Fibroblast of lung (primary cell): ENCODE data around the gene ATP6V0C. TPM values are rescaled to one million over a fixed set of nuclear protein-coding genes. Genes with fewer than 3 reads are reported as not detected.

Experiments
- DNase-seq, 2 donors: peaks; one replicate each; pipeline versions ENCODE4 v3.0.0 to v3.0.0-alpha.2; 2010; ENCODE audit warnings: low read depth in 2 of 2
- H2AFZ ChIP-seq: 2 replicates; pipeline ENCODE4 v1.5.1; 2012; ENCODE audit warnings: low read length, control low read depth, inconsistent platforms
- H3K27ac ChIP-seq: 2 replicates; pipeline ENCODE4 v1.5.1; 2011; ENCODE audit warnings: low read length, control low read depth; ENCODE audit not compliant: insufficient read depth
- H3K27me3 ChIP-seq: 2 replicates; pipeline ENCODE4 v1.5.1; 2011; ENCODE audit warnings: mild to moderate bottlenecking, low read length; ENCODE audit not compliant: control insufficient read depth, insufficient read depth
- H3K36me3 ChIP-seq: 2 replicates; pipeline ENCODE4 v1.5.1; 2011; ENCODE audit warnings: low read length; ENCODE audit not compliant: control insufficient read depth, insufficient read depth
- H3K4me1 ChIP-seq: 2 replicates; pipeline ENCODE4 v1.5.1; 2011; ENCODE audit warnings: low read length; ENCODE audit not compliant: control insufficient read depth, insufficient read depth; ENCODE audit errors: extremely low read depth
- H3K4me2 ChIP-seq: 2 replicates; pipeline ENCODE4 v1.5.1; 2011; ENCODE audit warnings: low read length, control low read depth; ENCODE audit not compliant: insufficient read depth; ENCODE audit errors: extremely low read depth
- H3K4me3 ChIP-seq, 4 experiments: fragments of 200-600 bp in 1 of 4; sonication (generic) in 1 of 4; replicated peaks in 1 of 4; 2 replicates each; pipeline ENCODE4 v1.5.1; 2011 to 2016; ENCODE audit warnings: low read length in 4 of 4, low read depth in 3 of 4, mild to moderate bottlenecking in 3 of 4, control low read depth in 2 of 4, inconsistent platforms in 1 of 4, mixed read lengths in 1 of 4; ENCODE audit not compliant: insufficient read depth in 1 of 4; ENCODE audit errors: control extremely low read depth in 1 of 4
- H3K79me2 ChIP-seq: 2 replicates; pipeline ENCODE4 v1.5.1; 2012; ENCODE audit warnings: mild to moderate bottlenecking, low read length, inconsistent platforms; ENCODE audit not compliant: control insufficient read depth, insufficient read depth
- H3K9ac ChIP-seq: 2 replicates; pipeline ENCODE4 v1.5.1; 2011; ENCODE audit warnings: mild to moderate bottlenecking, low read length, control low read depth; ENCODE audit not compliant: insufficient read depth
- H3K9me3 ChIP-seq: 2 replicates; pipeline ENCODE4 v1.5.1; 2012; ENCODE audit warnings: low read depth, low read length; ENCODE audit not compliant: control insufficient read depth, insufficient read depth
- H4K20me1 ChIP-seq: 2 replicates; pipeline ENCODE4 v1.5.1; 2011; ENCODE audit warnings: low read length; ENCODE audit not compliant: control insufficient read depth, insufficient read depth; ENCODE audit errors: extremely low read depth
- EZH2 ChIP-seq: IDR thresholded peaks from 2 replicates; pipeline ENCODE4 v1.5.1; 2012; ENCODE audit warnings: low read length, control low read depth, mild to moderate bottlenecking; ENCODE audit errors: missing control alignments
- polyA plus RNA-seq, 2 donors: library from polyadenylated mRNA; depleted of rRNA in 1 of 2; stranded (reverse) in 1 of 2; unstranded in 1 of 2; fragments of >200 nt; gene quantifications; 2 replicates each; pipeline ENCODE4 v1.2.1, GENCODE V29; 2011 to 2012; ENCODE audit warnings: missing spikeins in 1 of 2
- total RNA-seq: library from RNA; depleted of rRNA; stranded (reverse); fragments of >200 nt; gene quantifications from 2 replicates; pipeline ENCODE4 v1.2.1, GENCODE V29; 2014
- TF ChIP-seq, protein P1 (sequence below), 2 donors: IDR thresholded peaks in 1 of 2; conservative IDR thresholded peaks in 1 of 2; 1 replicate in 1 of 2; 2 replicates in 1 of 2; pipeline ENCODE4 v1.5.1; 2011 to 2012; ENCODE audit warnings: low read length in 2 of 2, control low read depth in 1 of 2, inconsistent platforms in 1 of 2, low read depth in 1 of 2, mild to moderate bottlenecking in 1 of 2

The ATP6V0C gene
- total and polyA plus RNA-seq, 2 donors (not counting 1 experiment from before 2014, with no cell fraction given) = 11.2 to 43.0 TPM

DNA sequence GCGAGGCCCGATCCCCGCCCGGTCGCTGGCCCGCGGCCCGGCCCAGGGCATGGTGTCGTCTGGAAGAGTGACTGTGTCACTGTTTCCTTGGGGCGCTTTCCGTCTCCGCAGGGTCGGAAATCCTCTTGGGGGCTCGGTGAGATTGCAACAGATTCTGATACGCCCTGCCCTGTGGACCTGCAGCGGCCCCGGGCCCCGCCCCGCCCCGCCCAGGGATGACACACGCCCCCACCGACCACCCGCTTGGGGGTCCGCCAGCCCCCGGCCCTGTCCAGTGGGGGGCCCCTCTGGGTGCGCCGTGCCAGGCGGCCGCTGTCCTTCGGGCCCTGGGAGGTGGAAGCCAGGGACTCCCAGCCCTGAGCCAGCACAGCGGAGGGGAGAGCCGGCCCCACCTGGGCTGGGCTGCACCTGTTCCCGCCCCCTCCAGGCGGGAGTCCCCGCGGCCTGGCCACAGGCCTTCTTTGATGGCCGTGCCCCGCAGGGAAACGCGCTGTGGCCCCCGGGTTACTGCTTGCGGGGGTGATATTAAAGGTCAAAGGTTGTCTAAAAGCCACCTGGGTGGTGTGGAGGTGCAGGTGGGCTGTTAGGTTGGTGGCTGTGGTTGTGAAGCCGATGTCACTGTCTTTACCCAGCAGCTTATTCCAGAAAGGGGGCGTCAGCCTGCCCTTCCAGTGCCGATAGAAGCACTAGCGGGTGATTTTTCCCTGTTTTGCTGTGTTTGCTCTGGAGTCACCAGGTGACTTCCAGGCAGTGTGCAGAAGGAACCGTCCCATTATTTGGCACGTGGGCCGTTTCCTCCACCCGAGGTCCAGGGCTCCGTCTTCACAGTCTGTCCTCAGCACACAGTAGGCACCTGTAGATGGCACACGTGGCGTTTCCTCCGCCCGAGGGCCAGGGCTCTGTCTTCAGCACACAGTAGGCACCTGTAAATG is 38.1 kb upstream of the ATP6V0C start:
- Histone ChIP-seq H2AFZ (no peak overlapping the region), H3K4me1 (peaks cover 9% of the 10 kb centered on the region), H3K36me3 (no peaks in the 10 kb centered on the region), H3K27me3 (no peaks in the 10 kb centered on the region), H3K27ac (no peak overlapping the region), H3K4me3 (peak overlapping the region; percentile 23 to 72 (median 54)), H4K20me1 (no peaks in the 10 kb centered on the region), H3K79me2 (peaks cover 3% of the 10 kb centered on the region), H3K9ac (peak overlapping the region; percentile 71), H3K4me2 (peak overlapping the region; percentile 71), H3K9me3 (no peaks in the 10 kb centered on the region)
- TF ChIP-seq EZH2 = no peak
- TF ChIP-seq, protein P1, sequence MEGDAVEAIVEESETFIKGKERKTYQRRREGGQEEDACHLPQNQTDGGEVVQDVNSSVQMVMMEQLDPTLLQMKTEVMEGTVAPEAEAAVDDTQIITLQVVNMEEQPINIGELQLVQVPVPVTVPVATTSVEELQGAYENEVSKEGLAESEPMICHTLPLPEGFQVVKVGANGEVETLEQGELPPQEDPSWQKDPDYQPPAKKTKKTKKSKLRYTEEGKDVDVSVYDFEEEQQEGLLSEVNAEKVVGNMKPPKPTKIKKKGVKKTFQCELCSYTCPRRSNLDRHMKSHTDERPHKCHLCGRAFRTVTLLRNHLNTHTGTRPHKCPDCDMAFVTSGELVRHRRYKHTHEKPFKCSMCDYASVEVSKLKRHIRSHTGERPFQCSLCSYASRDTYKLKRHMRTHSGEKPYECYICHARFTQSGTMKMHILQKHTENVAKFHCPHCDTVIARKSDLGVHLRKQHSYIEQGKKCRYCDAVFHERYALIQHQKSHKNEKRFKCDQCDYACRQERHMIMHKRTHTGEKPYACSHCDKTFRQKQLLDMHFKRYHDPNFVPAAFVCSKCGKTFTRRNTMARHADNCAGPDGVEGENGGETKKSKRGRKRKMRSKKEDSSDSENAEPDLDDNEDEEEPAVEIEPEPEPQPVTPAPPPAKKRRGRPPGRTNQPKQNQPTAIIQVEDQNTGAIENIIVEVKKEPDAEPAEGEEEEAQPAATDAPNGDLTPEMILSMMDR (conservative IDR thresholded peaks at IDR 0.05 in 1 of 2, IDR thresholded peaks at IDR 0.05 in 1 of 2; ENCODE audit: low read depth in 1 of 2, low read length in 2 of 2) = no peak
- no peak for DNase-seq

DNA sequence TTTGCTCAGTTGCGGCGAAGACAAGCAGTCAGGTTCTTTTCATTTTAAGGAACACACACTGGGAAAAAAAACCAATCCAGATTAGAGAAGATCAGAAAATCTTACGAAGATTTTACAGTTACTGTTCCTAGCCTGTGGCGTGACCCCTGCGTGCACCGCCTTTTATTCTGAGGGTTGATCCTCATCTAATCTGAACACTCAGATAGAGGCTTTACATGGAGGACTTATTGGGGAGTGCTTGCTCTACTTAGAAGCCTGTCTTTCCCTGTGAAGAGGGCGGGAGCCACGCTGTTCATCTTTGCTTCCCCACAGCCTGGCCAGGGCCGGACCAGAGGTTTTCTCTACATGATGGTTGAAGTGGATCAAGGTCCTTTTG is 37.4 kb upstream of the ATP6V0C start:
- Histone ChIP-seq H2AFZ (no peak overlapping the region), H3K9me3 (no peaks in the 10 kb centered on the region), H3K4me2 (no peak overlapping the region), H3K9ac (no peak overlapping the region), H4K20me1 (no peaks in the 10 kb centered on the region), H3K79me2 (peaks cover 3% of the 10 kb centered on the region), H3K27me3 (no peaks in the 10 kb centered on the region), H3K36me3 (no peaks in the 10 kb centered on the region), H3K4me3 (no peak overlapping the region), H3K27ac (no peak overlapping the region), H3K4me1 (peaks cover 7% of the 10 kb centered on the region)
- DNase-seq = no peak
- no peak for TF ChIP-seq EZH2
- TF ChIP-seq, protein P1 (conservative IDR thresholded peaks at IDR 0.05 in 1 of 2, IDR thresholded peaks at IDR 0.05 in 1 of 2; ENCODE audit: low read depth in 1 of 2, low read length in 2 of 2) = no peak

DNA sequence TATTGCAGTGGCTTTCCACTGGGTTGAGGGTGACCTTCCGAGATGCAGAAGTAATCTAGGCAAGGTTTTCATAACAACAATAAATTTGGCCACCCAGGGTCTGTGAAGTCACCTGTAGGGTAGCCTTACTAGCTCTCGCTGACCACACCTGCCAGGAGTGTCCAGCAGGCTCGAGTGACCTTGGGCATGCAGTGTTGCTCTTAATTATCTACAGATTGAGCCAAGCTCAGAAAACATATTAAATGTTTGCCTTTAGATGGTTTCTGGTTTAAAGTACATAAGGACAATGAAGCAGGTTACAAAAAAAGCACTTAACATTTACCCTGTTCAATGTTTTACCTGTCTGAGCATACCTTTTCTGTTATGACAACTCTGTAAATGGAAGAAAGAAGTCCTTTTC is 37.0 kb upstream of the ATP6V0C start:
- DNase-seq = no peak

More for the DNA sequence above, 37.0 kb upstream of the ATP6V0C start:
- no peak overlapping the region for H2AFZ ChIP-seq
- TF ChIP-seq, protein P1 (conservative IDR thresholded peaks at IDR 0.05 in 1 of 2, IDR thresholded peaks at IDR 0.05 in 1 of 2; ENCODE audit: low read depth in 1 of 2, low read length in 2 of 2) = no peak
- TF ChIP-seq EZH2 = no peak
- H4K20me1 ChIP-seq = no peaks in the 10 kb centered on the region
- no peak overlapping the region for H3K27ac ChIP-seq
- H3K4me1 ChIP-seq = peaks cover 4% of the 10 kb centered on the region
- no peak overlapping the region for H3K4me2 ChIP-seq
- H3K36me3 ChIP-seq = no peaks in the 10 kb centered on the region
- H3K4me3 ChIP-seq = no peak overlapping the region
- H3K79me2 ChIP-seq = peaks cover 3% of the 10 kb centered on the region
- no peaks in the 10 kb centered on the region for H3K27me3 ChIP-seq
- H3K9me3 ChIP-seq = no peaks in the 10 kb centered on the region
- no peak overlapping the region for H3K9ac ChIP-seq
